IMR-90 (cell line): Measurements from ENCODE around the gene ZNF606. TPM values are rescaled to one million over a fixed set of nuclear protein-coding genes. Genes with fewer than 3 reads are reported as not detected.

Experiments used
- ATAC-seq: fragments of 200-7000 bp; cut with Tn5 transposase; 2 replicates; pipeline ENCODE4 v1.9.1; 2020; ENCODE audit warnings: low read depth, mild to moderate bottlenecking, moderate library complexity
- BruUV-seq: library from RNA; stranded (reverse); fragments of 400-500 nt; replicated peaks from 2 replicates; lab custom pipeline; 2021; lab: Mats Ljungman, UMichigan
- CTCF ChIA-PET: fragments of 300-600 bp; formaldehyde crosslinking; extraction: SDS; loops from one replicate; lab custom pipeline; 2021; ENCODE audit warnings: antibody characterized with exemption; lab: Yijun Ruan, JAX
- POLR2A ChIA-PET: fragments of 300-600 bp; sonication (Branson Sonifier 250); formaldehyde crosslinking; loops from one replicate; lab custom pipeline; 2022; ENCODE audit warnings: antibody characterized with exemption; ENCODE audit not compliant: unreplicated experiment; lab: Charles Lee
- DNase-seq: peaks from one replicate; pipeline ENCODE4 v3.0.0; 2013
- H2AFZ ChIP-seq: replicated peaks from 2 replicates; pipeline ENCODE3; 2013; ENCODE audit warnings: low read length, mild to moderate bottlenecking; ENCODE audit not compliant: poor library complexity
- H2AK5ac ChIP-seq: 2 replicates; pipeline ENCODE4 v1.6.1; 2013; ENCODE audit warnings: low read depth, low read length, inconsistent platforms
- H2AK9ac ChIP-seq: replicated peaks from 2 replicates; pipeline ENCODE3; 2013; ENCODE audit warnings: mild to moderate bottlenecking, low read depth, low read length, moderate library complexity; ENCODE audit not compliant: poor library complexity
- H2BK120ac ChIP-seq: 2 replicates; pipeline ENCODE4 v1.6.1; 2013; ENCODE audit warnings: low read depth, low read length, inconsistent platforms
- H2BK15ac ChIP-seq: 3 replicates; pipeline ENCODE4 v1.6.1; 2013; ENCODE audit warnings: low read depth, low read length, inconsistent platforms
- H2BK20ac ChIP-seq: 2 replicates; pipeline ENCODE4 v1.6.1; 2013; ENCODE audit warnings: low read depth, mild to moderate bottlenecking, inconsistent platforms, low read length, moderate library complexity
- H2BK5ac ChIP-seq: 2 replicates; pipeline ENCODE4 v1.6.1; 2013; ENCODE audit warnings: mild to moderate bottlenecking, low read depth, low read length, inconsistent platforms; ENCODE audit not compliant: poor library complexity, severe bottlenecking
- H3K14ac ChIP-seq: replicated peaks from 2 replicates; pipeline ENCODE4 v1.6.1; 2013; ENCODE audit warnings: low read depth, low read length, inconsistent platforms
- H3K18ac ChIP-seq: 2 replicates; pipeline ENCODE4 v1.6.1; 2013; ENCODE audit warnings: low read depth, low read length, control low read depth
- H3K23ac ChIP-seq: 2 replicates; pipeline ENCODE4 v1.6.1; 2013; ENCODE audit warnings: low read depth, low read length, inconsistent platforms
- H3K27ac ChIP-seq: 2 replicates; pipeline ENCODE4 v1.5.1; 2013; ENCODE audit warnings: mild to moderate bottlenecking, control low read depth, low read length; ENCODE audit not compliant: insufficient read depth
- H3K27me3 ChIP-seq: 2 replicates; pipeline ENCODE4 v1.6.1; 2013; ENCODE audit warnings: low read length; ENCODE audit not compliant: control insufficient read depth, insufficient read depth
- H3K36me3 ChIP-seq: 2 replicates; pipeline ENCODE4 v1.6.1; 2013; ENCODE audit warnings: low read length, mixed read lengths; ENCODE audit not compliant: control insufficient read depth, insufficient read depth
- H3K4ac ChIP-seq: 2 replicates; pipeline ENCODE4 v1.6.1; 2013; ENCODE audit warnings: low read depth, low read length, inconsistent platforms
- H3K4me1 ChIP-seq: 2 replicates; pipeline ENCODE4 v1.6.1; 2013; ENCODE audit warnings: low read length, mixed read lengths; ENCODE audit not compliant: control insufficient read depth, insufficient read depth
- H3K4me2 ChIP-seq: 2 replicates; pipeline ENCODE4 v1.6.1; 2013; ENCODE audit warnings: low read depth, mild to moderate bottlenecking, control low read depth, low read length, moderate library complexity
- H3K4me3 ChIP-seq: 2 replicates; pipeline ENCODE4 v1.5.1; 2013; ENCODE audit warnings: low read depth, mild to moderate bottlenecking, control low read depth, low read length, moderate library complexity; ENCODE audit not compliant: insufficient read depth
- H3K56ac ChIP-seq: 2 replicates; pipeline ENCODE4 v1.6.1; 2013; ENCODE audit warnings: low read length, inconsistent platforms; ENCODE audit not compliant: insufficient read depth; ENCODE audit errors: extremely low read depth
- H3K79me1 ChIP-seq, 2 experiments: 2 replicates each; pipeline ENCODE4 v1.6.1; 2013; ENCODE audit warnings: low read length in 2 of 2, inconsistent platforms in 1 of 2, low read depth in 1 of 2
- H3K9ac ChIP-seq: 2 replicates; pipeline ENCODE4 v1.6.1; 2013; ENCODE audit warnings: low read depth, low read length, control low read depth
- H3K9me1 ChIP-seq: 2 replicates; pipeline ENCODE4 v1.6.1; 2013; ENCODE audit warnings: low read length, inconsistent platforms; ENCODE audit not compliant: insufficient read depth
- H3K9me3 ChIP-seq: 2 replicates; pipeline ENCODE4 v1.6.1; 2013; ENCODE audit warnings: low read length; ENCODE audit not compliant: control insufficient read depth, insufficient read depth
- H4K20me1 ChIP-seq: 2 replicates; pipeline ENCODE4 v1.6.1; 2013; ENCODE audit warnings: low read length, inconsistent platforms; ENCODE audit not compliant: insufficient read depth
- H4K5ac ChIP-seq: 2 replicates; pipeline ENCODE4 v1.6.1; 2013; ENCODE audit warnings: mild to moderate bottlenecking, low read depth, low read length, control low read depth
- H4K8ac ChIP-seq, 2 experiments: 2 replicates each; pipeline ENCODE4 v1.6.1; 2013; ENCODE audit warnings: low read depth in 2 of 2, low read length in 2 of 2, control low read depth in 1 of 2, inconsistent platforms in 1 of 2
- H4K91ac ChIP-seq: 2 replicates; pipeline ENCODE4 v1.6.1; 2013; ENCODE audit warnings: low read depth, low read length, inconsistent platforms; ENCODE audit not compliant: insufficient read depth
- BHLHE40 ChIP-seq: fragments of 150-350 bp; IDR thresholded peaks from 2 replicates; pipeline ENCODE4 v1.6.1; 2016; ENCODE audit warnings: mild to moderate bottlenecking, low read depth, low read length
- CEBPB ChIP-seq: IDR thresholded peaks from 2 replicates; pipeline ENCODE4 v1.6.1; 2012; ENCODE audit warnings: low read depth, low read length, improper control_type of control experiment
- CHD1 ChIP-seq: IDR thresholded peaks from 2 replicates; pipeline ENCODE4 v1.6.1; 2012; ENCODE audit warnings: low read depth, low read length, improper control_type of control experiment
- CTCF ChIP-seq: conservative IDR thresholded peaks from 2 replicates; pipeline ENCODE4 v1.5.1; 2012; ENCODE audit warnings: mild to moderate bottlenecking, low read depth, low read length, improper control_type of control experiment
- ELK1 ChIP-seq: fragments of 150-350 bp; IDR thresholded peaks from 2 replicates; pipeline ENCODE4 v1.6.1; 2016; ENCODE audit warnings: low read depth, mild to moderate bottlenecking, low read length, moderate library complexity, borderline replicate concordance
- FOS ChIP-seq: fragments of 150-350 bp; IDR thresholded peaks from 2 replicates; pipeline ENCODE4 v1.6.1; 2016; ENCODE audit warnings: low read depth, low read length
- MAFK ChIP-seq: IDR thresholded peaks from 2 replicates; pipeline ENCODE4 v1.6.1; 2012; ENCODE audit warnings: low read depth, low read length, improper control_type of control experiment
- MAZ ChIP-seq: IDR thresholded peaks from 2 replicates; pipeline ENCODE4 v1.6.1; 2012; ENCODE audit warnings: low read depth, mild to moderate bottlenecking, low read length, improper control_type of control experiment, moderate library complexity, borderline replicate concordance
- MXI1 ChIP-seq: IDR thresholded peaks from 2 replicates; pipeline ENCODE4 v1.6.1; 2012; ENCODE audit warnings: low read depth, mild to moderate bottlenecking, low read length, moderate library complexity, borderline replicate concordance
- NFE2L2 ChIP-seq: fragments of 150-350 bp; IDR thresholded peaks from 2 replicates; pipeline ENCODE4 v1.6.1; 2016; ENCODE audit warnings: low read depth, mild to moderate bottlenecking, low read length
- POLR2A ChIP-seq: IDR thresholded peaks from 2 replicates; pipeline ENCODE4 v1.6.1; 2012; ENCODE audit warnings: mild to moderate bottlenecking, low read depth, low read length
- RAD21 ChIP-seq: IDR thresholded peaks from 2 replicates; pipeline ENCODE4 v1.6.1; 2012; ENCODE audit warnings: low read length, improper control_type of control experiment
- RCOR1 ChIP-seq: IDR thresholded peaks from 2 replicates; pipeline ENCODE4 v1.6.1; 2012; ENCODE audit warnings: mild to moderate bottlenecking, low read length, improper control_type of control experiment; ENCODE audit not compliant: insufficient replicate concordance
- RFX5 ChIP-seq: IDR thresholded peaks from 2 replicates; pipeline ENCODE4 v1.8.0; 2012; ENCODE audit warnings: low read depth, mild to moderate bottlenecking, low read length, moderate library complexity
- USF2 ChIP-seq: fragments of 150-350 bp; IDR thresholded peaks from 2 replicates; pipeline ENCODE4 v1.6.1; 2017; ENCODE audit warnings: mild to moderate bottlenecking, antibody characterized with exemption, low read length, low read depth
- WGBS, 2 experiments: methylation state at CpG; one replicate each; pipeline versions ENCODE4 v1.1.5 to v1.1.7; 2013; ENCODE audit warnings: missing lambda C conversion rate in 2 of 2; ENCODE audit not compliant: insufficient read length in 1 of 2; ENCODE audit errors: extremely low coverage in 2 of 2; 5-methylcytosine and 5-hydroxymethylcytosine counted together
- dilution Hi-C: fragments of 300-500 bp; cut with HindIII; formaldehyde crosslinking; loops from one replicate; pipeline ENCODE4 v1.14.3; 2018; ENCODE audit warnings: low sequenced_read_pairs; ENCODE audit not compliant: unreplicated experiment
- in situ Hi-C: fragments of 300-500 bp; cut with MboI; formaldehyde crosslinking; loops from 3 replicates; pipeline ENCODE4 v1.14.3; 2019; ENCODE audit warnings: low sequenced_read_pairs, inconsistent platforms, mixed read lengths
- intact Hi-C: fragments of 100-400 bp; cut with micrococcal nuclease; formaldehyde crosslinking; loops from 2 replicates; pipeline ENCODE4 v1.10.0; 2022
- polyA plus RNA-seq, 3 experiments: library from polyadenylated mRNA; depleted of rRNA; stranded (reverse); fragments of >200 nt; gene quantifications; 2 replicates each; pipeline ENCODE4 v1.2.3, GENCODE V29; 2012; ENCODE audit warnings: low replicate concordance in 1 of 3
- total RNA-seq: library from RNA; depleted of rRNA; stranded (reverse); fragments of >200 nt; gene quantifications from 2 replicates; pipeline ENCODE4 v1.2.3, GENCODE V29; 2012

The ZNF606 gene
- total and polyA plus RNA-seq, 2 of the 4 experiments (the other 2 are of a cell fraction): 4.3 to 9.0 TPM

GRCh38 chr19:57946316-57946715 is 56.3 kb downstream of the ZNF606 start:
- DNase-seq: no peak
- dilution Hi-C loops: no loop called here

More at GRCh38 chr19:57946316-57946715, 56.3 kb downstream of the ZNF606 start:
- H3K4me1 ChIP-seq: peaks cover 4% of the 10 kb centered on the region; the same call in 1 of the 2 replicates
- WGBS, 2 experiments: 75% methylated on average over 2 of the region's 2 CpGs; no CpG with 5 or more reads in 1 of the 2 experiments
- no peaks in the 10 kb centered on the region for H3K27me3 ChIP-seq
- no peak overlapping the region for H3K23ac ChIP-seq
- no peak overlapping the region for H4K5ac ChIP-seq
- ATAC-seq: no peak
- no peak overlapping the region for H3K14ac ChIP-seq
- peaks cover 20 to 37% of the 10 kb centered on the region in 2 experiments for H3K79me1 ChIP-seq
- H2BK120ac ChIP-seq: no peak overlapping the region
- H3K56ac ChIP-seq: no peak overlapping the region
- H4K8ac ChIP-seq: no peak overlapping the region
- ChIA-PET CTCF (interaction anchor here (0.6 kb wide), 1 partner anchor 29 kb away, joined by 3 read pairs; no protein-coding TSS in a partner anchor), POLR2A (no interaction called here)
- H2BK20ac ChIP-seq: no peak overlapping the region
- intact Hi-C loops (loop anchor here (2.0 kb wide), 1 partner anchor 208 kb away; no protein-coding TSS in a partner anchor), in situ Hi-C loops (no loop called here)
- H3K9me3 ChIP-seq: peaks cover 45% of the 10 kb centered on the region
- H2BK15ac ChIP-seq: no peak overlapping the region
- H4K20me1 ChIP-seq: no peaks in the 10 kb centered on the region
- H4K91ac ChIP-seq: no peak overlapping the region
- no peak overlapping the region for H2BK5ac ChIP-seq
- H3K4me2 ChIP-seq: peak overlapping the region; percentile 85
- H3K27ac ChIP-seq: no peak overlapping the region
- peaks cover 27% of the 10 kb centered on the region for H3K36me3 ChIP-seq
- H3K4ac ChIP-seq: no peak overlapping the region
- 0 out of 2 replicates have a peak, but pooled peaks cover 3% of the 10 kb centered on the region for H3K9me1 ChIP-seq
- no peak overlapping the region for H2AK9ac ChIP-seq
- no peak overlapping the region for H3K9ac ChIP-seq
- no TSS peak for BruUV-seq
- no peak for TF ChIP-seq MXI1
- TF ChIP-seq RFX5: no peak
- TF ChIP-seq POLR2A: no peak
- no peak for TF ChIP-seq CTCF
- no peak for TF ChIP-seq FOS
- no peak for TF ChIP-seq RCOR1
- no peak for TF ChIP-seq ELK1
- no peak for TF ChIP-seq MAZ
- no peak for TF ChIP-seq USF2
- no peak for TF ChIP-seq CHD1
- no peak for TF ChIP-seq CEBPB
- no peak for TF ChIP-seq NFE2L2
- TF ChIP-seq MAFK: no peak
- TF ChIP-seq RAD21: no peak
- TF ChIP-seq BHLHE40: no peak
- no peak overlapping the region for H2AK5ac ChIP-seq
- peak overlapping the region; percentile 27 for H2AFZ ChIP-seq
- H3K18ac ChIP-seq: no peak overlapping the region
- no peak overlapping the region for H3K4me3 ChIP-seq
